Lower lobe of right lung (tissue), 2 donors: ENCODE results near the gene RTN4. TPM values are rescaled to one million over a fixed set of nuclear protein-coding genes. Genes with fewer than 3 reads are reported as not detected.
A peak's percentile ranks its signal among the peaks of the same experiment; 100 is the strongest.

Source experiments
- ATAC-seq, 2 donors: fragments of 200-7000 bp; cut with Tn5 transposase; one replicate each; pipeline ENCODE4 v1.9.1; 2020 to 2022; ENCODE audit warnings: mild to moderate bottlenecking in 2 of 2, moderate library complexity in 2 of 2
- DNase-seq: peaks from one replicate; pipeline ENCODE4 v3.0.0-alpha.2; 2020
- H3K27ac ChIP-seq: fragments of 200-600 bp; one replicate; pipeline ENCODE4 v1.8.0; 2022
- H3K27me3 ChIP-seq: fragments of 200-600 bp; one replicate; pipeline ENCODE4 v1.8.0; 2022; ENCODE audit warnings: low read depth
- H3K36me3 ChIP-seq: fragments of 200-600 bp; one replicate; pipeline ENCODE4 v1.8.0; 2022; ENCODE audit warnings: mild to moderate bottlenecking
- H3K4me1 ChIP-seq: fragments of 200-600 bp; one replicate; pipeline ENCODE4 v1.8.0; 2022
- H3K4me3 ChIP-seq: fragments of 200-600 bp; one replicate; pipeline ENCODE4 v1.8.0; 2022; ENCODE audit warnings: mild to moderate bottlenecking
- H3K9me3 ChIP-seq: fragments of 200-600 bp; one replicate; pipeline ENCODE4 v1.8.0; 2022
- CTCF ChIP-seq: fragments of 200-600 bp; IDR thresholded peaks from one replicate; pipeline ENCODE4 v1.8.0; 2022; ENCODE audit warnings: antibody characterized with exemption, mild to moderate bottlenecking
- intact Hi-C: fragments of 100-400 bp; cut with DNase I; formaldehyde crosslinking; loops from one replicate; pipeline ENCODE4 v1.11.0; 2022
- long read RNA-seq: library from polyadenylated mRNA; unstranded; transcript quantifications from one replicate; pipeline ENCODE4 v2.0.0, GENCODE V29; 2021
- total RNA-seq: library from RNA; stranded (reverse); fragmentation: NEBNext Ultra II Directional; extraction: Animal tissue kit (Norgen Biotek cat#: 25700); gene quantifications from one replicate; pipeline ENCODE4 v1.2.1, GENCODE V29; 2021
- donor health status: DM: no; HTN: yes; CAD: no; lungs with severe emphysema.

The RTN4 gene
- total RNA-seq: 317 TPM
- long read RNA-seq, transcript RTN4-205 (7 exons, 1,898 nt): minor isoform, 36 of 445 reads
- long read RNA-seq, transcript RTN4-201 (7 exons, 2,333 nt): major isoform, 263 of 445 reads
- long read RNA-seq, transcript RTN4-204 (8 exons, 2,390 nt): minor isoform, 7 of 445 reads
- long read RNA-seq, partial matches to known transcripts: 114 of 445 reads
- long read RNA-seq, other reads (novel, unspliced or antisense): 25 of 445 reads

GRCh38 chr2:55050100-55050994, at the start of gene RTN4:
RTN4 (minus strand) TSS chr2:55050451; CDS start chr2:55050300, 151 bp downstream.
- Histone ChIP-seq H3K4me1 (peaks cover 45% of the 10 kb centered on the region), H3K27ac (peak within 1 kb of the TSS; percentile 98), H3K4me3 (peak within 1 kb of the TSS; percentile 96), H3K36me3 (no peaks in the 10 kb centered on the region), H3K9me3 (no peaks in the 10 kb centered on the region), H3K27me3 (no peaks in the 10 kb centered on the region)
- intact Hi-C loops: no loop called here
- TF ChIP-seq CTCF: no peak
- ATAC-seq (peak; percentile 92 to 97), DNase-seq (peak; percentile 98)

GRCh38 chr2:55099493-55099877, 49.2 kb upstream of the RTN4 start:
- Histone ChIP-seq H3K27me3 (no peaks in the 10 kb centered on the region), H3K27ac (peak overlapping the region; percentile 85), H3K4me3 (no peak overlapping the region), H3K9me3 (no peaks in the 10 kb centered on the region), H3K4me1 (peaks cover 57% of the 10 kb centered on the region), H3K36me3 (no peaks in the 10 kb centered on the region)
- no peak for TF ChIP-seq CTCF
- ATAC-seq (no peak), DNase-seq (no peak)
- intact Hi-C loops: no loop called here

GRCh38 chr2:55097461-55098410, 47.5 kb upstream of the RTN4 start:
- H3K4me1 ChIP-seq: peaks cover 57% of the 10 kb centered on the region
- ATAC-seq (peak; percentile 34 to 60), DNase-seq (no peak)

GRCh38 chr2:55097082-55097460, 46.8 kb upstream of the RTN4 start:
- ATAC-seq (peak in 1 of 2 donors; percentile 24), DNase-seq (no peak)
- H3K36me3 ChIP-seq: no peaks in the 10 kb centered on the region
- peaks cover 54% of the 10 kb centered on the region for H3K4me1 ChIP-seq
- peak overlapping the region; percentile 57 for H3K27ac ChIP-seq
- H3K27me3 ChIP-seq: no peaks in the 10 kb centered on the region
- intact Hi-C loops: no loop called here
- H3K9me3 ChIP-seq: no peaks in the 10 kb centered on the region
- no peak overlapping the region for H3K4me3 ChIP-seq
- TF ChIP-seq CTCF: no peak

More at GRCh38 chr2:55097461-55098410, 47.5 kb upstream of the RTN4 start:
- Histone ChIP-seq H3K9me3 (no peaks in the 10 kb centered on the region), H3K27me3 (no peaks in the 10 kb centered on the region), H3K4me3 (no peak overlapping the region), H3K27ac (peak overlapping the region; percentile 57), H3K36me3 (no peaks in the 10 kb centered on the region)
- intact Hi-C loops: no loop called here
- TF ChIP-seq CTCF: no peak

GRCh38 chr2:55096586-55096985, 46.3 kb upstream of the RTN4 start:
- H3K27ac ChIP-seq: peak overlapping the region; percentile 57
- DNase-seq: no peak
- ATAC-seq: no peak
- no peak overlapping the region for H3K4me3 ChIP-seq
- H3K4me1 ChIP-seq: peaks cover 53% of the 10 kb centered on the region
- intact Hi-C loops: no loop called here
- H3K27me3 ChIP-seq: no peaks in the 10 kb centered on the region
- no peaks in the 10 kb centered on the region for H3K36me3 ChIP-seq
- TF ChIP-seq CTCF: no peak
- H3K9me3 ChIP-seq: no peaks in the 10 kb centered on the region
